Measurements from ENCODE around the gene CA11. TPM values are rescaled to one million over a fixed set of nuclear protein-coding genes. Genes with fewer than 3 reads are reported as not detected.

The CA11 gene
- total and polyA plus RNA-seq, 11 donors, result 2.2 to 14.8 (median 5.8) TPM

DNA sequence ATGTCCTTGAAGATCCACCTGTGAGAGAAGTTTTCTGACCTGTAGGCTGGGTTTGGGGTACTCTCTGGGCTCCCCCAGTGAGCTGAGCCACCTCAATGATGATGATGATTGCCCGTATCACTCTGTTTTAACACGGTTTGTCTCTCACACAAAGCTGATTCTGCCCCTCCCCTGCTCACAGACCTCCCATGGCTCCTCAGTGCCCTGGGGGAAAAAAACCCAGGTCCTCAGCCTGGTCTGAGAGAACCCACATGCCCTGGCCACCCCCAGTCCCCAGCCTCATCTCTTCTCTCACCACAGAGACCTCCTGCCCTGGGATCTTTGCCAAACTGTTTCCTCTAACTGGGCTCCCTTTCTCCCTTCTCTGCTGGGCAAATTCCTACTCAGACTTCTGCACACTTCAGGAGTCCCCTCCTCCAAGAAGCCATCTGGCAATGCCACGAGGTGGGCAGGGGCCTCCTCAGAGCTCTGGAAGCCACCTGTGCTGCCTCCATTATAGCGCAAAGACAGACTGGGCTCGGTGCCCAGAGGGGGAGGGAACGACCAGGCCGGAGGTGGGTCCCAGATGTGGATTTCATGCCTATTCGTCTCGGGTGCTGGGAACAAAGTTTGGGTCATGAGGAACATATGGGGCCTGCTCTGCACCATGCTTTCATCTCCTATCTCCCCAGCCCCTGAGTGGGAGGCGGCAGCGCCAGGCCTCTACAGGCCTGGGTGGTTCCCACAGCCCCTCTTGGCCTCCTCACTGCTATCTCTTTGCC is 8.5 kb upstream of the CA11 start:
- DNase-seq (no peak), ATAC-seq (no peak)
- H3K27me3 ChIP-seq, result no peaks in the 10 kb centered on the region
- H3K27ac ChIP-seq, result no peak overlapping the region
- intact Hi-C loops (cut with DNase I), result no loop called here
- H3K4me3 ChIP-seq, result no peak overlapping the region
- TF ChIP-seq, protein P1, sequence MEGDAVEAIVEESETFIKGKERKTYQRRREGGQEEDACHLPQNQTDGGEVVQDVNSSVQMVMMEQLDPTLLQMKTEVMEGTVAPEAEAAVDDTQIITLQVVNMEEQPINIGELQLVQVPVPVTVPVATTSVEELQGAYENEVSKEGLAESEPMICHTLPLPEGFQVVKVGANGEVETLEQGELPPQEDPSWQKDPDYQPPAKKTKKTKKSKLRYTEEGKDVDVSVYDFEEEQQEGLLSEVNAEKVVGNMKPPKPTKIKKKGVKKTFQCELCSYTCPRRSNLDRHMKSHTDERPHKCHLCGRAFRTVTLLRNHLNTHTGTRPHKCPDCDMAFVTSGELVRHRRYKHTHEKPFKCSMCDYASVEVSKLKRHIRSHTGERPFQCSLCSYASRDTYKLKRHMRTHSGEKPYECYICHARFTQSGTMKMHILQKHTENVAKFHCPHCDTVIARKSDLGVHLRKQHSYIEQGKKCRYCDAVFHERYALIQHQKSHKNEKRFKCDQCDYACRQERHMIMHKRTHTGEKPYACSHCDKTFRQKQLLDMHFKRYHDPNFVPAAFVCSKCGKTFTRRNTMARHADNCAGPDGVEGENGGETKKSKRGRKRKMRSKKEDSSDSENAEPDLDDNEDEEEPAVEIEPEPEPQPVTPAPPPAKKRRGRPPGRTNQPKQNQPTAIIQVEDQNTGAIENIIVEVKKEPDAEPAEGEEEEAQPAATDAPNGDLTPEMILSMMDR (IDR thresholded peaks at IDR 0.05), result no peak
- no peak for TF ChIP-seq POLR2A (IDR thresholded peaks at IDR 0.05)
- 43 to 68% (median 53%) methylated on average over 9 to 11 of the region's 11 CpGs for WGBS, 4 donors
- no peaks in the 10 kb centered on the region for H3K36me3 ChIP-seq
- H3K9me3 ChIP-seq, result no peaks in the 10 kb centered on the region
- H3K4me1 ChIP-seq, result peaks cover 0 to 3% (median 0%) of the 10 kb centered on the region in 12 donors

DNA sequence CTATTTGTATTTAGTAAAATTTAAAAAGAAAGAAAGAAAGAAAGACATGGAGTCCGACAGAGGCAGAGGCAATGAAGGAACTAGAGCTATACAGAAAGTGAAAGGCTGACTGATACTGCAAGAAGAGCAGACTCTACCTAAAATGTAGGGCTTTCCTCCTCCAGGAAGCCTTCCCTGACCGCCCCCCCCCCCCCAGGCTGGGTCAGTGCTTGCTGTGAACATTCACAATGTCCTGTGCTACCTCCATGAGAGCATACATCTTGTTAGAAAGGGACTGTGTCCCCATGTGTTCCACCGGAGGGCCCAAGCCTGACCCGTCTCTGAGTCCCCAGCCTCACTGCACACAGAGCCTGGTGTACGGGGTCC is 5.7 kb upstream of the CA11 start:
- Histone ChIP-seq H3K27ac (no peak overlapping the region), H3K9me3 (no peaks in the 10 kb centered on the region), H3K36me3 (no peaks in the 10 kb centered on the region), H3K4me1 (peaks cover 0 to 15% (median 0%) of the 10 kb centered on the region in 12 donors), H3K4me3 (no peak overlapping the region), H3K27me3 (no peaks in the 10 kb centered on the region)
- ATAC-seq, result no peak
- 79 to 91% (median 88%) methylated on average over 3 to 5 of the region's 5 CpGs for WGBS, 4 donors
- intact Hi-C loops (cut with DNase I), result no loop called here
- no peak for DNase-seq
- TF ChIP-seq, protein P1 (IDR thresholded peaks at IDR 0.05), result no peak
- no peak for TF ChIP-seq POLR2A (IDR thresholded peaks at IDR 0.05)

DNA sequence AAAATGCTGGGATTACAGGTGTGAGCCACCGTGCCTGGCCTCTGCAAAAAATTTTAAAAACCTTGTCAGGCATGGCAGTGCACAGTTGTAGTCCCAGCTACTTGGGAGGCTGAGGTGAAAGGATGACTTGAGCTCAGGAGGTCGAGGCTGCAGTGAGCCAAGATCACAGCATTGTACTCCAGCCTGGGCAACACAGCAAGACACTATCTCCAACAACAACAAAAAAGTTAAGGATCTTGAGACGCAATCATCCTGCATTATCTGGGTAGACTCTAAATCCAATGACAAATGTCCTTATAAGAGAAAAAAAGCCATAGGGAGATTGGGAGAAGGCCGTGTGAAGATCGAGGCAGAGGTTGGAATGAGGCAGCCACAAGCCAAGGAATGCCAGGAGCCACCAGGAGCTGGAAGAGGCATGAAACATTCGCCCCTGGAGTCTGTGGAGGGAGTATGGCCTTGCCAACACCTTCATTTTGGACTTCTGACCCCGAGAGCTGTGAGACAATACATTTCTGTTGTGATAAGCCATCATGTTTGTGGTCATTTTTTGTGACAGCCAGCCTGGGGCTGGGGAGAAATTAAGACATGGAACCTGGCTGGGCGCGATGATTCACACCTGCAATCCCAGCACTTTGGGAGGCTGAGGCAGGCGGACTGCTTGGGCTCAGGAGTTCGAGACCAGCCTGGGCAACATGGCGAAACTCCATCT is 5.1 kb upstream of the CA11 start:
- intact Hi-C loops (cut with DNase I), result no loop called here
- 88 to 91% (median 90%) methylated on average over 12 of the region's 12 CpGs for WGBS, 4 donors
- no peaks in the 10 kb centered on the region for H3K9me3 ChIP-seq
- no peak overlapping the region for H3K27ac ChIP-seq
- H3K36me3 ChIP-seq, result no peaks in the 10 kb centered on the region
- H3K27me3 ChIP-seq, result no peaks in the 10 kb centered on the region
- DNase-seq (no peak), ATAC-seq (no peak)
- H3K4me1 ChIP-seq, result peaks cover 0 to 15% (median 1%) of the 10 kb centered on the region in 12 donors
- H3K4me3 ChIP-seq, result no peak overlapping the region
- TF ChIP-seq, protein P1 (IDR thresholded peaks at IDR 0.05), result no peak
- TF ChIP-seq POLR2A (IDR thresholded peaks at IDR 0.05), result no peak

DNA sequence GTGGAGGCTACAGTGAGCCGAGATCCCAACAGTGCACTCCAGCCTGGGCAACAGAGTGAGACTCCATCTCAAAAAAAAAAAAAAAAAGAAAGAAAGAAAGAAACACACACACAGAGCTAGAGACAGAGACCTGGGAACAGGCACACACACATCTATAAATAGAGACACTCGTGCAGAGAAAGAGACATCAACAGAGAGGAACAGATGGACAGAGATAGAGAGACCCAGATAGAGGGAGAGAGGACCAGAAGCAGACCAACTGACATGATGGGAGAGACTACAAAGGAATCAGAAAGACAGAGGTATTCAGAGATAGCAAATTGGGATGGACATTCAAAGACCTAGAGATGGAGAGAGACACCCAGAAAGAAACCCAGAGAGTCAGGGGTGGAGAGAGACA is 2.1 kb upstream of the CA11 start:
- no peaks in the 10 kb centered on the region for H3K27me3 ChIP-seq
- WGBS, 4 donors, result 54 to 67% (median 59%) methylated on average over 2 of the region's 2 CpGs
- H3K27ac ChIP-seq, result no peak overlapping the region
- no peaks in the 10 kb centered on the region for H3K9me3 ChIP-seq
- intact Hi-C loops (cut with DNase I), result loop anchor here (5.0 to 10.0 kb wide), 10 partner anchors 67 to 327 kb away; partner anchors contain the start of genes HSD17B14 (in 6 of the 10), MAMSTR (in 2 of the 10) and FTL (in 1 of the 10)
- H3K36me3 ChIP-seq, result no peaks in the 10 kb centered on the region
- ATAC-seq (no peak), DNase-seq (no peak)
- TF ChIP-seq, protein P1 (IDR thresholded peaks at IDR 0.05), result no peak
- no peak for TF ChIP-seq POLR2A (IDR thresholded peaks at IDR 0.05)
- H3K4me3 ChIP-seq, result no peak overlapping the region
- peaks cover 0 to 29% (median 13%) of the 10 kb centered on the region in 12 donors for H3K4me1 ChIP-seq

All from heart left ventricle (tissue), 16 donors.